Ovary (tissue), 3 donors: ENCODE measurements around the gene MSLN.

Experiments
- CTCF ChIP-seq, 3 donors: fragments of 450-650 bp in 2 of 3; fragments of 200-600 bp in 1 of 3; IDR thresholded peaks; one replicate each; pipeline versions ENCODE4 v1.5.1 to v1.8.0; 2016 to 2022; ENCODE audit warnings: antibody characterized with exemption in 3 of 3, mild to moderate bottlenecking in 1 of 3
- EP300 ChIP-seq: sonication (generic); formaldehyde crosslinking; IDR thresholded peaks from one replicate; pipeline ENCODE4 v1.6.1; 2017; ENCODE audit warnings: antibody characterized with exemption
- POLR2A ChIP-seq: fragments of 450-650 bp; IDR thresholded peaks from one replicate; pipeline ENCODE4 v1.6.1; 2017; ENCODE audit warnings: antibody characterized with exemption, mild to moderate bottlenecking, moderate library complexity
- donor health status: DM: no; HTN: no; CAD: no.

- TF ChIP-seq CTCF (IDR thresholded peaks at IDR 0.05) (no peak), POLR2A (no peak), EP300 (no peak)
Observed at GRCh38 chr16:799948-800833, 39.7 kb downstream of the MSLN start, which contains the start of gene GNG13.
